ENCODE measurements around the gene SDHAF2. TPM values are rescaled to one million over a fixed set of nuclear protein-coding genes. Genes with fewer than 3 reads are reported as not detected.

SDHAF2 gene
- total RNA-seq, 1 donor from 2014 or later, result 13.6 TPM

DNA sequence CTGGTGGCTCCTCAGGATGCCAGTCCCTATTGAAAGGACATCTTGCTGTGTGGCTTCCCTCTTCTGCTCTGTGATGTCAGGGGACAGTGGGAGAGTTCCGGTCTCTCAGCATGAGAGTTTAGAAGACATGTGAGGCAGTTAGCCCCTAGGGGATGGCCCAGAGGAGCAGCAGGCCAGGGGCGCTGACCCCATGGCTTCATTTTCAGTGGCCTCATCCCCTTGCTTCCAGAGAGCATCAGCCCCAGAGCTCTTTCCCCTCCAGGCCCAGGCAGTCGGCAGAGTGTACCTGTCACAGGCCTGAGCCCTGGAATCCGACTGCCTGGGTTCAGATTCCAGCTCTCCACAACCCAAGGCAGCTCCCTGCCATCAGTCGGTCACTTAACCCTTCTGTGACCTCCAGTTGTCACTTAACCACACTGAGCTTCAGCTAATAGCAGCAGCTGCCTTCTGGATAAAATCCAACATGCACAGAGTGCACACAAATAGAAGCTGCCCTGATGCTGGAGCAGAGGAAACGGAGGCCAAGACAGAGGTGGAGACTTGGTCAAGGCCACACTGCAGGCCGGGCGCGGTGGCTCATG is 64.5 kb downstream of the SDHAF2 start:
- Histone ChIP-seq H3K4me3 (no peak overlapping the region), H3K27ac (no peak overlapping the region), H3K4me1 (peaks cover 0 to 3% of the 10 kb centered on the region in 2 donors), H3K27me3 (no peaks in the 10 kb centered on the region), H3K9me3 (no peaks in the 10 kb centered on the region), H3K36me3 (no peaks in the 10 kb centered on the region)
- TF ChIP-seq CTCF (IDR thresholded peaks at IDR 0.05), result no peak
- intact Hi-C loops (cut with DNase I), result no loop called here
- DNase-seq (ENCODE audit: low spot score in 2 of 2), result no peak

- no peaks in the 10 kb centered on the region for H3K4me1 ChIP-seq
- no peaks in the 10 kb centered on the region for H3K27me3 ChIP-seq
- H3K4me3 ChIP-seq, result no peak overlapping the region
- no peaks in the 10 kb centered on the region for H3K36me3 ChIP-seq
- no peak for TF ChIP-seq CTCF (IDR thresholded peaks at IDR 0.05)
- no peak overlapping the region for H3K27ac ChIP-seq
- intact Hi-C loops (cut with DNase I), result no loop called here
- no peak for DNase-seq (ENCODE audit: low spot score in 2 of 2)
- no peaks in the 10 kb centered on the region for H3K9me3 ChIP-seq
Observed at GRCh38 chr11:61495801-61496601, 66.1 kb downstream of the SDHAF2 start.

Other genes with a start within 250 kb of the SDHAF2 start
- gene PGA3, start 226.6 kb upstream of the SDHAF2 start, total RNA-seq, result 26.8 TPM
- 75.7 TPM for gene PGA4, start 207.8 kb upstream of the SDHAF2 start, total RNA-seq
- gene PGA5, start 188.9 kb upstream of the SDHAF2 start, total RNA-seq, result 2.0 TPM
- 19.2 TPM for gene VWCE, start 134.8 kb upstream of the SDHAF2 start, total RNA-seq
- gene DDB1, start 97.0 kb upstream of the SDHAF2 start, total RNA-seq, result 130 TPM
- gene TKFC, start 96.9 kb upstream of the SDHAF2 start, total RNA-seq, result 7.3 TPM
- gene CYB561A3, start 68.2 kb upstream of the SDHAF2 start, total RNA-seq, result 215 TPM
- gene TMEM138, start 67.8 kb upstream of the SDHAF2 start, total RNA-seq, result 44.9 TPM
- gene TMEM216, start 37.5 kb upstream of the SDHAF2 start, total RNA-seq, result 64.9 TPM
- gene CPSF7, start 149 bp upstream of the SDHAF2 start, total RNA-seq, result 22.9 TPM
- gene LRRC10B, start 78.6 kb downstream of the SDHAF2 start, total RNA-seq, result 0.85 TPM
- 1.8 TPM for gene SYT7, start 151.0 kb downstream of the SDHAF2 start, total RNA-seq